Tibial nerve (tissue), 4 donors: ENCODE data around the gene ANKRD44.

Experiments
- EP300 ChIP-seq, 2 donors: sonication (generic); formaldehyde crosslinking; IDR thresholded peaks; one replicate each; pipeline ENCODE4 v1.6.1; 2017; ENCODE audit warnings: antibody characterized with exemption in 2 of 2, mild to moderate bottlenecking in 1 of 2
- TF ChIP-seq, protein P1 (sequence below), 5 experiments: fragments of 200-600 bp in 3 of 5; fragments of 450-650 bp in 2 of 5; sonication (generic) in 3 of 5; IDR thresholded peaks; one replicate each; pipeline ENCODE4 v1.5.1; 2016 to 2019; ENCODE audit warnings: antibody characterized with exemption in 5 of 5, mild to moderate bottlenecking in 3 of 5, moderate library complexity in 2 of 5

DNA sequence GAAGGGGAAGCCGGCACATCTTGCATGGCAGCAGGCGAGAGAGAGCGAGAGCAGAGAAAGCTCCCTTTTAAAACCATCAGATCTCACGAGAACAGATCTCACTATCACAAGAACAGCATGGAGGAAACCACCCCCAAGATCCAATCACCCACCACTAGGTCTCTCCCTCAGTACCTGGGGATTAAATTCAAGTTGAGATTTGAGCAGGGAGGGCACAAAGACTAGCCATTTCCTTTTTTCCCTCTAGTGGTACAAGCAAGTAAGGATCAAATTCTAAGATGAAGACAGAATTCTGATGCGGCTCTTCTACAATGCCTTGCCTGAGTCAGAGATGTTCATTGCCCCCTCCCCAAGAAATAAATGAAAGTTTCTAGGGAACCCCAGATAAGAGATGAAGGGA is 45.6 kb upstream of the ANKRD44 start:
- TF ChIP-seq, protein P1, sequence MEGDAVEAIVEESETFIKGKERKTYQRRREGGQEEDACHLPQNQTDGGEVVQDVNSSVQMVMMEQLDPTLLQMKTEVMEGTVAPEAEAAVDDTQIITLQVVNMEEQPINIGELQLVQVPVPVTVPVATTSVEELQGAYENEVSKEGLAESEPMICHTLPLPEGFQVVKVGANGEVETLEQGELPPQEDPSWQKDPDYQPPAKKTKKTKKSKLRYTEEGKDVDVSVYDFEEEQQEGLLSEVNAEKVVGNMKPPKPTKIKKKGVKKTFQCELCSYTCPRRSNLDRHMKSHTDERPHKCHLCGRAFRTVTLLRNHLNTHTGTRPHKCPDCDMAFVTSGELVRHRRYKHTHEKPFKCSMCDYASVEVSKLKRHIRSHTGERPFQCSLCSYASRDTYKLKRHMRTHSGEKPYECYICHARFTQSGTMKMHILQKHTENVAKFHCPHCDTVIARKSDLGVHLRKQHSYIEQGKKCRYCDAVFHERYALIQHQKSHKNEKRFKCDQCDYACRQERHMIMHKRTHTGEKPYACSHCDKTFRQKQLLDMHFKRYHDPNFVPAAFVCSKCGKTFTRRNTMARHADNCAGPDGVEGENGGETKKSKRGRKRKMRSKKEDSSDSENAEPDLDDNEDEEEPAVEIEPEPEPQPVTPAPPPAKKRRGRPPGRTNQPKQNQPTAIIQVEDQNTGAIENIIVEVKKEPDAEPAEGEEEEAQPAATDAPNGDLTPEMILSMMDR (IDR thresholded peaks at IDR 0.05), result peak in 1 of 5 experiments; percentile 22
- TF ChIP-seq EP300 (IDR thresholded peaks at IDR 0.05), result no peak
